Fibroblast of the aortic adventitia (primary cell): ENCODE results near the gene UNKL. TPM values are rescaled to one million over a fixed set of nuclear protein-coding genes. Genes with fewer than 3 reads are reported as not detected.

ENCODE experiments used
- DNase-seq: peaks from one replicate; pipeline ENCODE4 v3.0.0-alpha.2; 2010; ENCODE audit warnings: low read depth
- H3K4me3 ChIP-seq: 2 replicates; pipeline ENCODE4 v1.5.1; 2011; ENCODE audit warnings: low read depth, mild to moderate bottlenecking, control low read depth, low read length, moderate library complexity
- CTCF ChIP-seq: IDR thresholded peaks from 2 replicates; pipeline ENCODE4 v1.5.1; 2011; ENCODE audit warnings: mild to moderate bottlenecking, low read length, control low read depth, inconsistent platforms; ENCODE audit not compliant: insufficient read depth
- total RNA-seq: library from RNA; depleted of rRNA; stranded (reverse); fragments of >200 nt; gene quantifications from 2 replicates; pipeline ENCODE4 v1.2.3, GENCODE V29; 2012; ENCODE audit warnings: low replicate concordance

The UNKL gene
- total RNA-seq, 1 donor = 11.5 TPM

- DNase-seq = no peak
- no peak for TF ChIP-seq CTCF
- H3K4me3 ChIP-seq = no peak overlapping the region
These were observed 43.2 kb upstream of the UNKL start for GRCh38 chr16:1457489-1458245.

- TF ChIP-seq CTCF = no peak
These were observed 42.4 kb upstream of the UNKL start for GRCh38 chr16:1456951-1457350.

GRCh38 chr16:1455190-1456171 lies 41.0 kb upstream of the UNKL start:
- no peak for DNase-seq
- no peak for TF ChIP-seq CTCF

More at GRCh38 chr16:1456951-1457350, 42.4 kb upstream of the UNKL start:
- H3K4me3 ChIP-seq = no peak overlapping the region
- no peak for DNase-seq

GRCh38 chr16:1454561-1454960 lies 40.1 kb upstream of the UNKL start:
- H3K4me3 ChIP-seq = no peak overlapping the region
- TF ChIP-seq CTCF = no peak
- no peak for DNase-seq

More at GRCh38 chr16:1455190-1456171, 41.0 kb upstream of the UNKL start:
- no peak overlapping the region for H3K4me3 ChIP-seq

GRCh38 chr16:1453316-1453715 lies 38.8 kb upstream of the UNKL start:
- H3K4me3 ChIP-seq = no peak overlapping the region
- TF ChIP-seq CTCF = no peak
- DNase-seq = no peak

GRCh38 chr16:1452530-1452929 lies 38.0 kb upstream of the UNKL start:
- no peak overlapping the region for H3K4me3 ChIP-seq

More at GRCh38 chr16:1452530-1452929, 38.0 kb upstream of the UNKL start:
- no peak for DNase-seq
- no peak for TF ChIP-seq CTCF
